Measurements from ENCODE around the gene TP53.

The TP53 gene

GRCh38 chr17:7640783-7641182, 46.5 kb downstream of the TP53 start:
- no peaks in the 10 kb centered on the region for H4K20me1 ChIP-seq (ENCODE audit: low read depth, low read length)
- H3K4me2 ChIP-seq (ENCODE audit: low read depth, low read length, poor library complexity, severe bottlenecking) = no peak overlapping the region
- TF ChIP-seq EZH2phosphoT487 (conservative IDR thresholded peaks at IDR 0.05; ENCODE audit: low read length) = no peak
- no peak overlapping the region for H3K27ac ChIP-seq (ENCODE audit: low read depth, low read length)
- H3K4me3 ChIP-seq (ENCODE audit: insufficient read depth, low read length, poor library complexity, severe bottlenecking) = no peak overlapping the region
- H3K9me2 ChIP-seq (replicated peaks; ENCODE audit: insufficient read depth, low read length) = no peaks in the 10 kb centered on the region
- H3K36me3 ChIP-seq (ENCODE audit: low read length) = no peaks in the 10 kb centered on the region
- H3F3A ChIP-seq (ENCODE audit: insufficient read depth) = no peaks in the 10 kb centered on the region
- H3K9ac ChIP-seq (ENCODE audit: low read length) = no peak overlapping the region
- no peaks in the 10 kb centered on the region for H3K9me3 ChIP-seq (ENCODE audit: insufficient read depth, low read length)
- no peaks in the 10 kb centered on the region for H3K79me2 ChIP-seq (ENCODE audit: insufficient read depth, low read length)
- no peak overlapping the region for H2AFZ ChIP-seq (ENCODE audit: low read depth, low read length, severe bottlenecking)
- no peaks in the 10 kb centered on the region for H3K27me3 ChIP-seq (ENCODE audit: low read length)

- H3K4me2 ChIP-seq (ENCODE audit: low read depth, low read length, poor library complexity, severe bottlenecking) = no peak overlapping the region
- TF ChIP-seq CTCF (IDR thresholded peaks at IDR 0.05; ENCODE audit: insufficient read depth, low read length, poor library complexity, severe bottlenecking) (no peak), EZH2phosphoT487 (conservative IDR thresholded peaks at IDR 0.05; ENCODE audit: low read length) (no peak)
- no peaks in the 10 kb centered on the region for H4K20me1 ChIP-seq (ENCODE audit: low read depth, low read length)
- no peak overlapping the region for H2AFZ ChIP-seq (ENCODE audit: low read depth, low read length, severe bottlenecking)
- H3K9me2 ChIP-seq (replicated peaks; ENCODE audit: insufficient read depth, low read length) = no peaks in the 10 kb centered on the region
- no peak overlapping the region for H3K9ac ChIP-seq (ENCODE audit: low read length)
- H3K27me3 ChIP-seq (ENCODE audit: low read length) = no peaks in the 10 kb centered on the region
- H3K4me3 ChIP-seq (ENCODE audit: insufficient read depth, low read length, poor library complexity, severe bottlenecking) = no peak overlapping the region
- no peaks in the 10 kb centered on the region for H3K36me3 ChIP-seq (ENCODE audit: low read length)
- no peak overlapping the region for H3K27ac ChIP-seq (ENCODE audit: low read depth, low read length)
- H3K9me3 ChIP-seq (ENCODE audit: insufficient read depth, low read length) = no peaks in the 10 kb centered on the region
- no peaks in the 10 kb centered on the region for H3F3A ChIP-seq (ENCODE audit: insufficient read depth)
- no peaks in the 10 kb centered on the region for H3K79me2 ChIP-seq (ENCODE audit: insufficient read depth, low read length)
Observed at GRCh38 chr17:7636163-7636562, 51.1 kb downstream of the TP53 start.

GRCh38 chr17:7634384-7634783, 52.9 kb downstream of the TP53 start:
- Histone ChIP-seq H3K36me3 (ENCODE audit: low read length) (no peaks in the 10 kb centered on the region), H3K27ac (ENCODE audit: low read depth, low read length) (no peak overlapping the region), H3F3A (ENCODE audit: insufficient read depth) (no peaks in the 10 kb centered on the region), H2AFZ (ENCODE audit: low read depth, low read length, severe bottlenecking) (no peak overlapping the region), H4K20me1 (ENCODE audit: low read depth, low read length) (no peaks in the 10 kb centered on the region), H3K4me3 (ENCODE audit: insufficient read depth, low read length, poor library complexity, severe bottlenecking) (no peak overlapping the region), H3K4me2 (ENCODE audit: low read depth, low read length, poor library complexity, severe bottlenecking) (no peak overlapping the region), H3K27me3 (ENCODE audit: low read length) (no peaks in the 10 kb centered on the region), H3K9ac (ENCODE audit: low read length) (no peak overlapping the region), H3K9me3 (ENCODE audit: insufficient read depth, low read length) (no peaks in the 10 kb centered on the region), H3K9me2 (replicated peaks; ENCODE audit: insufficient read depth, low read length) (no peaks in the 10 kb centered on the region), H3K79me2 (ENCODE audit: insufficient read depth, low read length) (no peaks in the 10 kb centered on the region)
- TF ChIP-seq EZH2phosphoT487 (conservative IDR thresholded peaks at IDR 0.05; ENCODE audit: low read length) (no peak), CTCF (IDR thresholded peaks at IDR 0.05; ENCODE audit: insufficient read depth, low read length, poor library complexity, severe bottlenecking) (no peak)

- Histone ChIP-seq H2AFZ (ENCODE audit: low read depth, low read length, severe bottlenecking) (peak overlapping the region; percentile 20), H4K20me1 (ENCODE audit: low read depth, low read length) (no peaks in the 10 kb centered on the region), H3K9ac (ENCODE audit: low read length) (no peak overlapping the region), H3K27ac (ENCODE audit: low read depth, low read length) (no peak overlapping the region), H3K4me3 (ENCODE audit: insufficient read depth, low read length, poor library complexity, severe bottlenecking) (no peak overlapping the region), H3K9me2 (replicated peaks; ENCODE audit: insufficient read depth, low read length) (no peaks in the 10 kb centered on the region), H3K9me3 (ENCODE audit: insufficient read depth, low read length) (no peaks in the 10 kb centered on the region), H3F3A (ENCODE audit: insufficient read depth) (no peaks in the 10 kb centered on the region), H3K79me2 (ENCODE audit: insufficient read depth, low read length) (no peaks in the 10 kb centered on the region), H3K4me2 (ENCODE audit: low read depth, low read length, poor library complexity, severe bottlenecking) (no peak overlapping the region), H3K27me3 (ENCODE audit: low read length) (no peaks in the 10 kb centered on the region), H3K36me3 (ENCODE audit: low read length) (no peaks in the 10 kb centered on the region)
- no peak for TF ChIP-seq CTCF (IDR thresholded peaks at IDR 0.05; ENCODE audit: insufficient read depth, low read length, poor library complexity, severe bottlenecking)
- no peak for TF ChIP-seq EZH2phosphoT487 (conservative IDR thresholded peaks at IDR 0.05; ENCODE audit: low read length)
Observed at GRCh38 chr17:7633093-7633492, 54.2 kb downstream of the TP53 start.
